ENCODE data around the gene SNAP25.

DNA sequence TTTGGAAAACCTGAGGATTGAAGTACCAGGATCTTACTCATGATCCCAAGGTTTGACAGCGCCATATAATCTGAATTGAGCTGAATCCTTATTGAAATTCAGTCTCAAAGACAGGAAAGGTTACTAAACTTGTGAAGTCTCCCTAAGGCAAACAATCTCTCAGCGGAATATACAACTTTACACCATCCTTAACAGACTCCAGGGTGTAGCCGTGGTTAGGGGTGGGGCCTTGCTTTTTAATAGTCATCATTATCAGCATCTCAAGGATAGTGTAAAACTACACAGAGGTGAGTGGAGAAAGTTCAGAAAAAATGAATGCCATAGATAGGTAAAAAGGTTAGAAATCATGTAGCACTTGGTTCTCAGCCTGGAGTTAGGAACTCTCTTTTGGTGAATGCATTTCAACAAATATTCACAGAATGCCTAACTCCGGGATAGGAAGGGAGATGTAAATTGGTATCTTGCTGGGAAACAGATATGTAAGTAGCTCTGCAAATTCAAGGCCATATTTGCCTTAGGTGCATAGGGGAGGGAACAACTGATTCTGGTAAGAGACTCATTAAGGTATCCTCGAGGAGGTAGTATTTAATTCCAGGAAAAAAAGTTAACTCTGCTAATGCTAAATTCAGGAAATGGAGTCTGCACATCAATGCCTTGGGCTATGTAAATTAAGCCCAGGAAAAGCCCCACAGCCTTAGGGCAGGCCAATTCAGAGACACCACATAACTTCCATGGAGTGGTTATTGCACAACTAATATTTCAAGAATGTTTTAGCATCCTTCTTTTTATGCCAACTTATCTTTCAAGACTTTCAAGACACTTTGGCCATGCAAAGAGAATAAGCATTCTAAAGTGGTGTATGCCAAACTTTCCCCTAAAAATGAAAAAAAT lies 61.6 kb downstream of the SNAP25 start:
- TF ChIP-seq ZNF654 (tag by site-specific recombination; IDR thresholded peaks at IDR 0.05; ENCODE audit: low read depth) (no peak), ZNF175 (tag by site-specific recombination; IDR thresholded peaks at IDR 0.05) (no peak), ZNF394 (tag by site-specific recombination; IDR thresholded peaks at IDR 0.05; ENCODE audit: borderline replicate concordance) (no peak), ZFP3 (tag by site-specific recombination; IDR thresholded peaks at IDR 0.05; ENCODE audit: low read depth) (no peak), TRIM28 (IDR thresholded peaks at IDR 0.05; ENCODE audit: borderline replicate concordance, low read length) (no peak), GLIS2 (tag by site-specific recombination; IDR thresholded peaks at IDR 0.05) (no peak), ATF2 (tag by site-specific recombination; IDR thresholded peaks at IDR 0.05; ENCODE audit: low read depth) (no peak), ZNF626 (tag by site-specific recombination; IDR thresholded peaks at IDR 0.05) (no peak)
